K562 (cell line): ENCODE results near the gene EFHD2. TPM values are rescaled to one million over a fixed set of nuclear protein-coding genes. Genes with fewer than 3 reads are reported as not detected.

Experiments
- ATF1 ChIP-seq, 2 experiments: fragments of 450-650 bp in 1 of 2; IDR thresholded peaks; 2 replicates each; pipeline ENCODE4 v1.6.1; 2016; ENCODE audit warnings: missing compliant biosample characterization in 1 of 2, missing genetic modification characterization in 1 of 2
- CREB1 ChIP-seq, 2 experiments: sonication (generic) in 1 of 2; formaldehyde crosslinking in 1 of 2; IDR thresholded peaks; 2 replicates each; pipeline versions ENCODE4 v1.6.1 to v1.8.0; 2012 to 2022; ENCODE audit warnings: inconsistent platforms in 1 of 2, mild to moderate bottlenecking in 1 of 2, missing genetic modification reagents in 1 of 2, moderate library complexity in 1 of 2
- CSDE1 ChIP-seq, 2 experiments: fragments of 450-650 bp; IDR thresholded peaks; 2 replicates each; pipeline ENCODE4 v1.6.1; 2016; ENCODE audit warnings: mild to moderate bottlenecking in 1 of 2
- FOSL1 ChIP-seq: fragments of 200-800 bp; sonication (Bioruptor generic); conservative IDR thresholded peaks from 2 replicates; pipeline ENCODE4 v1.6.1; 2016; ENCODE audit warnings: missing genetic modification characterization, missing compliant biosample characterization
- KDM5B ChIP-seq: fragments of 200-600 bp; sonication (generic); IDR thresholded peaks from 2 replicates; pipeline ENCODE4 v1.6.1; 2012; ENCODE audit warnings: low read depth, mild to moderate bottlenecking, moderate library complexity, low read length, control low read depth, inconsistent platforms; ENCODE audit not compliant: insufficient replicate concordance
- MAX ChIP-seq: sonication (generic); formaldehyde crosslinking; IDR thresholded peaks from 2 replicates; pipeline ENCODE4 v1.9.0; 2022; ENCODE audit warnings: mild to moderate bottlenecking, missing genetic modification reagents
- MTA3 ChIP-seq: fragments of 450-650 bp; formaldehyde crosslinking; IDR thresholded peaks from 2 replicates; pipeline ENCODE4 v1.6.1; 2017; ENCODE audit warnings: mild to moderate bottlenecking, borderline replicate concordance
- NR2C2 ChIP-seq, 2 experiments: fragments of 200-800 bp in 1 of 2; sonication (Bioruptor generic) in 1 of 2; sonication (generic) in 1 of 2; formaldehyde crosslinking in 1 of 2; IDR thresholded peaks; 2 replicates each; pipeline versions ENCODE4 v1.6.1 to v1.8.0; 2016 to 2022; ENCODE audit warnings: mild to moderate bottlenecking in 1 of 2, missing compliant biosample characterization in 1 of 2, missing genetic modification characterization in 1 of 2, missing genetic modification reagents in 1 of 2
- RBFOX2 ChIP-seq: fragments of 200-400 bp; formaldehyde crosslinking; IDR thresholded peaks from 2 replicates; pipeline ENCODE4 v1.6.1; 2017; ENCODE audit warnings: low read depth, mild to moderate bottlenecking, low read length, moderate library complexity
- RCOR1 ChIP-seq, 2 experiments: IDR thresholded peaks; 2 replicates each; pipeline ENCODE4 v1.6.1; 2012; ENCODE audit warnings: low read depth in 2 of 2, low read length in 2 of 2, borderline replicate concordance in 1 of 2, improper control_type of control experiment in 1 of 2
- SOX6 ChIP-seq: fragments of 450-650 bp; IDR thresholded peaks from 2 replicates; pipeline ENCODE4 v1.6.1; 2014; ENCODE audit warnings: mild to moderate bottlenecking
- SPI1 ChIP-seq: IDR thresholded peaks from 2 replicates; pipeline ENCODE4 v1.6.1; 2011; ENCODE audit warnings: low read depth, low read length, control low read depth, borderline replicate concordance
- ZBTB7A ChIP-seq: IDR thresholded peaks from 2 replicates; pipeline ENCODE4 v1.6.1; 2011; ENCODE audit warnings: low read depth, mild to moderate bottlenecking, low read length, moderate library complexity, borderline replicate concordance; ENCODE audit not compliant: control insufficient read depth
- ZC3H8 ChIP-seq: fragments of 450-650 bp; IDR thresholded peaks from 2 replicates; pipeline ENCODE4 v1.6.1; 2017
- ZNF347 ChIP-seq: fragments of 450-650 bp; formaldehyde crosslinking; IDR thresholded peaks from 2 replicates; pipeline ENCODE4 v1.4.0; 2020; ENCODE audit warnings: low read depth, mild to moderate bottlenecking, moderate library complexity
- polyA plus RNA-seq, 8 experiments: library from polyadenylated mRNA; depleted of rRNA in 4 of 8; stranded (reverse) in 5 of 8; unstranded in 3 of 8; fragments of >200 nt; fragmentation: Nextera tagmentation in 2 of 8; fragmentation: Illumina TruSeq in 1 of 8; extraction: Ambion mirVana in 2 of 8; extraction: Trizol in 1 of 8; gene quantifications; 2 replicates each; pipeline versions ENCODE4 v1.2.1 to v1.2.3, GENCODE V29; 2011 to 2014; ENCODE audit warnings: inconsistent platforms in 1 of 8, missing spikeins in 1 of 8
- total RNA-seq, 7 experiments: library from RNA; depleted of rRNA in 6 of 7; stranded (reverse); fragments of >200 nt in 6 of 7; fragmentation: Illumina TruSeq in 2 of 7; extraction: Trizol in 2 of 7; gene quantifications; 2 replicates each; pipeline versions ENCODE4 v1.2.1 to v1.2.3, GENCODE V29; 2011 to 2021; ENCODE audit warnings: low replicate concordance in 1 of 7
- TF ChIP-seq, protein P1 (sequence below): IDR thresholded peaks from 2 replicates; pipeline ENCODE4 v1.6.1; 2011; ENCODE audit not compliant: insufficient read length; ENCODE audit errors: extremely low read depth

Gene EFHD2
- total and polyA plus RNA-seq, 9 of the 15 experiments (the other 6 are each of a cell fraction or from before 2014, with no cell fraction given): 1.7 to 73.5 (median 25.2) TPM

- TF ChIP-seq NR2C2 (CRISPR knock-in tag; IDR thresholded peaks at IDR 0.05) (peak; percentile 39; the same call in 1 of the 2 replicates), NR2C2 (tag; IDR thresholded peaks at IDR 0.05) (no peak), RBFOX2 (peak; percentile 88), RCOR1 (IDR thresholded peaks at IDR 0.05; ENCODE audit: borderline replicate concordance in 1 of 2, low read depth in 2 of 2, low read length in 2 of 2) (0 out of 4 replicates have a peak, but pooled peaks of 1 of the 2 experiments have one; percentile 1), CREB1 (IDR thresholded peaks at IDR 0.05) (peak; percentile 69), CREB1 (CRISPR knock-in tag; IDR thresholded peaks at IDR 0.05) (0 out of 2 replicates have a peak, but pooled peaks have one; percentile 30), ZBTB7A (peak; percentile 91), ZC3H8 (no peak), ZNF347 (CRISPR knock-in tag) (no peak), MTA3 (peak; percentile 77), SOX6 (peak; percentile 46; the same call in 1 of the 2 replicates), CSDE1 (IDR thresholded peaks at IDR 0.05) (peak in 1 of 2 experiments; percentile 89; a peak in 2 of 4 replicates), SPI1 (peak; percentile 83; the same call in 1 of the 2 replicates), ATF1 (CRISPR knock-in tag; IDR thresholded peaks at IDR 0.05) (no peak), ATF1 (tag; IDR thresholded peaks at IDR 0.05) (peak; percentile 42), FOSL1 (tag) (0 out of 2 replicates have a peak, but pooled peaks have one; percentile 34), KDM5B (peak; percentile 93), MAX (peak; percentile 19; the same call in 1 of the 2 replicates)
- TF ChIP-seq, protein P1, sequence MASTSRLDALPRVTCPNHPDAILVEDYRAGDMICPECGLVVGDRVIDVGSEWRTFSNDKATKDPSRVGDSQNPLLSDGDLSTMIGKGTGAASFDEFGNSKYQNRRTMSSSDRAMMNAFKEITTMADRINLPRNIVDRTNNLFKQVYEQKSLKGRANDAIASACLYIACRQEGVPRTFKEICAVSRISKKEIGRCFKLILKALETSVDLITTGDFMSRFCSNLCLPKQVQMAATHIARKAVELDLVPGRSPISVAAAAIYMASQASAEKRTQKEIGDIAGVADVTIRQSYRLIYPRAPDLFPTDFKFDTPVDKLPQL: no peak
Observed at GRCh38 chr1:15409388-15410222, at the start of gene EFHD2 (continued).
